ENCODE results near the gene ZFP90.

The ZFP90 gene

GRCh38 chr16:68508013-68508412 is 31.1 kb upstream of the ZFP90 start:
- no peak overlapping the region for H3K4me3 ChIP-seq (ENCODE audit: low read depth, low read length)
- DNase-seq (ENCODE audit: low read depth, low spot score) = no peak
- TF ChIP-seq CTCF (IDR thresholded peaks at IDR 0.05; ENCODE audit: low read depth, low read length) = no peak
- in situ Hi-C loops (cut with HindIII; ENCODE audit: low sequenced_read_pairs) = no loop called here

GRCh38 chr16:68508641-68509240 is 30.4 kb upstream of the ZFP90 start:
- no peak for DNase-seq (ENCODE audit: low read depth, low spot score)
- in situ Hi-C loops (cut with HindIII; ENCODE audit: low sequenced_read_pairs) = no loop called here
- H3K4me3 ChIP-seq (ENCODE audit: low read depth, low read length) = no peak overlapping the region
- no peak for TF ChIP-seq CTCF (IDR thresholded peaks at IDR 0.05; ENCODE audit: low read depth, low read length)

GRCh38 chr16:68509381-68509780 is 29.7 kb upstream of the ZFP90 start:
- no peak for DNase-seq (ENCODE audit: low read depth, low spot score)
- in situ Hi-C loops (cut with HindIII; ENCODE audit: low sequenced_read_pairs) = no loop called here
- no peak for TF ChIP-seq CTCF (IDR thresholded peaks at IDR 0.05; ENCODE audit: low read depth, low read length)
- no peak overlapping the region for H3K4me3 ChIP-seq (ENCODE audit: low read depth, low read length)

GRCh38 chr16:68510775-68511174 is 28.3 kb upstream of the ZFP90 start:
- no peak for DNase-seq (ENCODE audit: low read depth, low spot score)
- no peak for TF ChIP-seq CTCF (IDR thresholded peaks at IDR 0.05; ENCODE audit: low read depth, low read length)
- H3K4me3 ChIP-seq (ENCODE audit: low read depth, low read length) = no peak overlapping the region
- in situ Hi-C loops (cut with HindIII; ENCODE audit: low sequenced_read_pairs) = no loop called here

- DNase-seq (ENCODE audit: low read depth, low spot score) = no peak
- no peak overlapping the region for H3K4me3 ChIP-seq (ENCODE audit: low read depth, low read length)
- no peak for TF ChIP-seq CTCF (IDR thresholded peaks at IDR 0.05; ENCODE audit: low read depth, low read length)
- in situ Hi-C loops (cut with HindIII; ENCODE audit: low sequenced_read_pairs) = no loop called here
Measured at GRCh38 chr16:68512183-68512582, 26.9 kb upstream of the ZFP90 start.

GRCh38 chr16:68512742-68513141 is 26.3 kb upstream of the ZFP90 start:
- no peak for DNase-seq (ENCODE audit: low read depth, low spot score)
- in situ Hi-C loops (cut with HindIII; ENCODE audit: low sequenced_read_pairs) = no loop called here
- TF ChIP-seq CTCF (IDR thresholded peaks at IDR 0.05; ENCODE audit: low read depth, low read length) = no peak
- no peak overlapping the region for H3K4me3 ChIP-seq (ENCODE audit: low read depth, low read length)

GRCh38 chr16:68514511-68514910 is 24.6 kb upstream of the ZFP90 start:
- DNase-seq (ENCODE audit: low read depth, low spot score) = no peak
- no peak for TF ChIP-seq CTCF (IDR thresholded peaks at IDR 0.05; ENCODE audit: low read depth, low read length)
- H3K4me3 ChIP-seq (ENCODE audit: low read depth, low read length) = no peak overlapping the region
- in situ Hi-C loops (cut with HindIII; ENCODE audit: low sequenced_read_pairs) = no loop called here

Measured in astrocyte of the spinal cord (primary cell).